ENCODE measurements around the gene NDOR1.

The NDOR1 gene

GRCh38 chr9:137262909-137263285 is 57.4 kb downstream of the NDOR1 start:
- no peak for DNase-seq (ENCODE audit: low read depth in 2 of 2)

DNA sequence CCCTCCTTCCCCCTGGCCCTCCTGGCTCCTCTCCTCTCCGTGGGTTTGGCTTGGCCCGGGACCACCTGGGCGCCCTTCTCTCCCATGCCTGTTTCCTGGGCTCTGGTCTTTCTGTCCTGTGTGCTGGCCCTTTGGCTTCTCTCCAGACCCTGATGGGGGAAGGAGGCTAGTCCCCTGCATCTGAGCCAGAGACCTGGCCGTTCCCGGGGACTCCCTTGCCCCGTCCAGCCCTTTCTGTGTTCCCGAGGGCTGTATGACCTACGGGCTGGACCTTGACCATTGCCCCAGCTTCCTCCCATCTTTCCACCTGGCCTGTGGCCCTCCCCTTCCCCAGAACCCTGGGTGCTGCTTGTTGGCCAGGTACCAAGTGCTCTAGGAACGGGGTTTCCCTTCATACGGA is 58.0 kb downstream of the NDOR1 start:
- DNase-seq (ENCODE audit: low read depth in 2 of 2), result no peak

- no peak for DNase-seq (ENCODE audit: low read depth in 2 of 2)
Observed at GRCh38 chr9:137264067-137264466, 58.6 kb downstream of the NDOR1 start.

GRCh38 chr9:137265496-137266161 is 60.1 kb downstream of the NDOR1 start:
- DNase-seq (ENCODE audit: low read depth in 2 of 2), result no peak

GRCh38 chr9:137266162-137266527 is 60.6 kb downstream of the NDOR1 start:
- DNase-seq (ENCODE audit: low read depth in 2 of 2), result no peak
